Fibroblast of mammary gland (primary cell): Measurements from ENCODE around the gene DEGS2.
"Not testable (repeated sequence)": the region's sequence is repeated elsewhere in the genome, so short reads cannot be mapped to it uniquely, and the experiment has no call there.

ENCODE experiments used
- DNase-seq: peaks from one replicate; pipeline ENCODE4 v3.0.0-alpha.2; 2010; ENCODE audit warnings: low read depth
- H3K4me3 ChIP-seq: 2 replicates; pipeline ENCODE4 v1.5.1; 2011; ENCODE audit warnings: low read depth, mild to moderate bottlenecking, low read length, moderate library complexity; ENCODE audit not compliant: control insufficient read depth
- CTCF ChIP-seq: conservative IDR thresholded peaks from 2 replicates; pipeline ENCODE4 v1.5.1; 2011; ENCODE audit warnings: low read depth, low read length, inconsistent platforms; ENCODE audit not compliant: control insufficient read depth, insufficient read depth

The DEGS2 gene

GRCh38 chr14:100159094-100159864 is at the start of gene DEGS2:
Gene DEGS2 (minus strand): TSS chr14:100159645. CDS start chr14:100159587, 58 bp downstream.
- H3K4me3 ChIP-seq: no peak within 1 kb of the TSS
- TF ChIP-seq CTCF: no peak
- DNase-seq: no peak

GRCh38 chr14:100208136-100208535 is 48.7 kb upstream of the DEGS2 start:
- not testable (repeated sequence) for DNase-seq, H3K4me3 ChIP-seq

DNA sequence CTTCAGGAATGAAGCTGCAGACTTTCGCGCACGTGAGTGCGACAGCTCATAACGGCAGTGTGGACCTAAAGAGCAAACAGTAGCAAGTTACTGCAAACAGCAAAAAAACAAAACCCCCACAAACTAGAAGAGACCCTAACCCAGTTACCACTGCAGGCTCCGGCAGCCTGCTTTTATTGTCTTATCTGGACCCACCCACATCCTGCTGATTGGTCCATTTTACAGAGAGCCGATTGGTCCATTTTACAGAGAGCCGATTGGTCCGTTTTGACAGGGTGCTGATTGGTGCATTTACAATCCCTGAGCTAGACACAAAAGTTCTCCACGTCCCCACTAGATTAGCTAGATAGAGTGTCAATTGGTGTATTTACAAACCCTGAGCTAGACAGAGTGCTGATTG is 48.1 kb upstream of the DEGS2 start:
- DNase-seq, H3K4me3 ChIP-seq: not testable (repeated sequence)

DNA sequence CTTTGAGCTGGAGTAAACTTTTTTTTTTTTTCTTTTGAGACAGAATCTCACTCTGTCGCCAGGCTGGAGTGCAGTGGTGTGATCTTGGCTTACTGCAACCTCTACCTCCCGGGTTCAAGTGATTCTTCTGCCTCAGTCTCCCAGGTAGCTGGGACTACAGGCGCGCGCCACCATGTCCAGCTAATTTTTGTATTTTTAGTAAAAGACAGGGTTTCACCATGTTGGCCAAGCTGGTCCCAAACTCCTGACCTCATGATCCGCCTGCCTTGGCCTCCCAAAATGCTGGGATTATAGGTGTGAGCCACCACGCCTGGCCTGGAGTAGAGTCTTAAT is 45.4 kb upstream of the DEGS2 start:
- not testable (repeated sequence) for H3K4me3 ChIP-seq, DNase-seq

DNA sequence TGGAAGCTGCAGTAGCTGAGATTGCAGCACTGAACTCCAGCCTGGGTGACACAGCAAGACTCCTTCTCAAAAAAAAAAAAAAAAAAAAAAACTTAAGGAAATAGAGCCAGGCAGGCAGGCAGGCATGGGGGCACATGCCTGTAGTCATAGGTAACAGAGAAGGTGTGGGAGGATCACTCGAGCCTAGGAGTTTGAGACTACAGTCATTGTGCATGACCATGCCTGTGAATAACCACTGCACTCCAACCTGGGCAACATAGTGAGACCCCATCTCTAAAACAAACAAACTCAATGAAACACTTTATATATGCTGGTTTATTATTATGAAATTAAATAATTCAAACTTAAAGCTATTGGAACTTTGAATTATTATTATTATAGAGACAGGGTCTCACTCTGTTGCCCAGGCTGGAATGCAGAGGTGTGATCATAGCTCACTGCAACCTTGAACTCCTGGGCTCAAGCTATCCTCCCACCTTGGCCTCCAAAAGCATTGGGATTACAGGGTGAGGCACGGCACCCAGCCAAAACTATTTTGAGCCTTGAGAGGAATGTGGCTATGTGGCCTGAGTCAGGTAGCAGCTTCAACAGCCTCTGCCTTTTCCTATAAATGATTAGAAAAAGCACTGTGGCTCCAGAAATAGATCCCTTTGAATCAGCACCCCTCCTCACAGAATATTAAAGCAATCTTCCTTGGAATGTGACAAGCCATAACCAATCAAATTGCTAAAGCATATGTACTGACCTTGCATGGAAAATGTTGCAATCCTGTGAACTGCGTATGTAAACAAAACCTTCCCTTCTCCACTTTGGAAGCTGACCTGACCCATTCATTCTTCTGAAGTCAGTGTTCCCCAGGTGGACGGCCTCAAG is 44.8 kb upstream of the DEGS2 start:
- no peak for TF ChIP-seq CTCF
- DNase-seq: no peak
- H3K4me3 ChIP-seq: no peak overlapping the region

GRCh38 chr14:100203146-100203545 is 43.7 kb upstream of the DEGS2 start:
- DNase-seq: no peak
- no peak for TF ChIP-seq CTCF
- H3K4me3 ChIP-seq: no peak overlapping the region

DNA sequence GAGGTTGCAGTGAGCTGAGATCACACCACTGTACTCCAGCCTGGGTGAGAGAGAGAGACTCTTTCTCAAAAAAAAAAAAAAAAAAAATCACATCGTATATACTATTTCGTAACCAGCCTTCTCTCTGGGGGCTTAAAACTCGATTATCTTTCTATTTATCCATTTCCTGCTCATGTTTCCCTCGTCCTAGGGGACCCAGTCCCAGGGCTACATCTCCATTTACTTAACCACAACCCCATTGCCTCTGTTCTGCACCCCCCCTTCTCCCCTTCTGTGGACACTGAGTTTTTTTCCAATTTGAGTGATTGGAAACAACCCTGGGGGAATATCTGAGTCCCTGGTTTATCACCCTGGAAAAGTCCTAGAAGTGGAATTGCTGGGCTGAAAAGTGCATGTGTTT is 43.3 kb upstream of the DEGS2 start:
- H3K4me3 ChIP-seq: no peak overlapping the region
- TF ChIP-seq CTCF: no peak
- no peak for DNase-seq

DNA sequence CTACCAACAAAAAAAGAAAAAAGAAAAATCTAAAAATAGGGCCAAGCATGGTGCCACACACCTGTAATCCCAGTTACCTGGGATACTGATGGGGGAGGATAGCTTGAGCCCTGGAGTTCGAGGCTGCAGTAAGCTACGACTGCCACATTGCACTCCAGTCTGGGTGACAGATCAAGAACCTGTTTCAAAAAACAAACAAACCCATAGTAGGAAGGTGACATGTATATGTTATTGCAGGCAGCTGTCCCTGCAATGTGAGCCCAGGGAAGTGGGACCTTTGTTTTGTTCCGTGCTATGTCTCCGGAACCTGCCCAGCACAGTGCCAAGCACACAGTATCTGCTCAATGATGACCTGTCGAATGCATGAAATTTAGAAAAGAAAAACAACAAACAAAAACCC is 42.3 kb upstream of the DEGS2 start:
- H3K4me3 ChIP-seq: no peak overlapping the region
- no peak for TF ChIP-seq CTCF
- DNase-seq: no peak
